Right atrium auricular region (tissue), 2 donors: ENCODE measurements around the gene SERPINF2. TPM values are rescaled to one million over a fixed set of nuclear protein-coding genes. Genes with fewer than 3 reads are reported as not detected.

Source experiments
- DNase-seq: peaks from one replicate; pipeline ENCODE4 v3.0.0-alpha.2; 2019; ENCODE audit warnings: low spot score
- H3K27ac ChIP-seq, 2 donors: fragments of 200-600 bp; sonication (generic); 1 replicate in 1 of 2; 2 replicates in 1 of 2; pipeline ENCODE4 v1.5.1; 2016 to 2019
- H3K27me3 ChIP-seq, 2 donors: fragments of 200-600 bp; sonication (generic); one replicate each; pipeline versions ENCODE4 v1.5.1 to v1.6.0; 2017 to 2019
- H3K36me3 ChIP-seq: fragments of 200-600 bp; sonication (generic); one replicate; pipeline ENCODE4 v1.5.1; 2016
- H3K4me1 ChIP-seq, 2 donors: fragments of 200-600 bp; sonication (generic); one replicate each; pipeline versions ENCODE4 v1.5.1 to v1.6.0; 2017 to 2019
- H3K4me3 ChIP-seq, 2 donors: fragments of 200-600 bp; sonication (generic); 1 replicate in 1 of 2; 2 replicates in 1 of 2; pipeline ENCODE4 v1.5.1; 2017 to 2019; ENCODE audit warnings: mild to moderate bottlenecking in 1 of 2, moderate library complexity in 1 of 2
- H3K9me3 ChIP-seq, 2 donors: fragments of 200-600 bp; sonication (generic); one replicate each; pipeline ENCODE4 v1.5.1; 2019
- CTCF ChIP-seq, 2 donors: fragments of 200-600 bp; sonication (generic); IDR thresholded peaks; one replicate each; pipeline ENCODE4 v1.5.1; 2019; ENCODE audit warnings: antibody characterized with exemption in 2 of 2
- total RNA-seq, 2 donors: library from RNA; depleted of rRNA; stranded (reverse); fragments of >200 nt; gene quantifications; one replicate each; pipeline ENCODE4 v1.1.0, GENCODE V29; 2016

Gene SERPINF2
- total RNA-seq, 2 donors from 2014 or later = 1.0 to 1.5 TPM

- H3K27ac ChIP-seq = no peak overlapping the region
- no peaks in the 10 kb centered on the region for H3K27me3 ChIP-seq
- no peaks in the 10 kb centered on the region for H3K9me3 ChIP-seq
- H3K4me1 ChIP-seq = no peaks in the 10 kb centered on the region
- H3K4me3 ChIP-seq = no peak overlapping the region
- TF ChIP-seq CTCF (IDR thresholded peaks at IDR 0.05) = no peak
- H3K36me3 ChIP-seq = no peaks in the 10 kb centered on the region
- DNase-seq = no peak
Observed at GRCh38 chr17:1753767-1754429, 11.2 kb downstream of the SERPINF2 start.

- H3K27me3 ChIP-seq = no peaks in the 10 kb centered on the region
- DNase-seq = no peak
- no peak for TF ChIP-seq CTCF (IDR thresholded peaks at IDR 0.05)
- no peaks in the 10 kb centered on the region for H3K36me3 ChIP-seq
- no peaks in the 10 kb centered on the region for H3K9me3 ChIP-seq
- no peak overlapping the region for H3K27ac ChIP-seq
- H3K4me3 ChIP-seq = no peak overlapping the region
- no peaks in the 10 kb centered on the region for H3K4me1 ChIP-seq
Observed at GRCh38 chr17:1754430-1755112, 11.9 kb downstream of the SERPINF2 start.

- no peak overlapping the region for H3K27ac ChIP-seq
- H3K9me3 ChIP-seq = no peaks in the 10 kb centered on the region
- H3K27me3 ChIP-seq = no peaks in the 10 kb centered on the region
Observed at GRCh38 chr17:1755252-1755826, 12.7 kb downstream of the SERPINF2 start.

GRCh38 chr17:1755827-1756262 is 13.2 kb downstream of the SERPINF2 start:
- Histone ChIP-seq H3K9me3 (no peaks in the 10 kb centered on the region), H3K27me3 (no peaks in the 10 kb centered on the region), H3K36me3 (no peaks in the 10 kb centered on the region), H3K4me1 (no peaks in the 10 kb centered on the region), H3K27ac (no peak overlapping the region), H3K4me3 (no peak overlapping the region)
- no peak for DNase-seq
- TF ChIP-seq CTCF (IDR thresholded peaks at IDR 0.05) = no peak

More at GRCh38 chr17:1755252-1755826, 12.7 kb downstream of the SERPINF2 start:
- TF ChIP-seq CTCF (IDR thresholded peaks at IDR 0.05) = no peak
- H3K4me3 ChIP-seq = no peak overlapping the region
- H3K36me3 ChIP-seq = no peaks in the 10 kb centered on the region
- no peaks in the 10 kb centered on the region for H3K4me1 ChIP-seq
- no peak for DNase-seq

GRCh38 chr17:1758807-1759206 is 16.1 kb downstream of the SERPINF2 start:
- Histone ChIP-seq H3K4me3 (no peak overlapping the region), H3K4me1 (peaks cover 0 to 5% of the 10 kb centered on the region in 2 donors), H3K9me3 (no peaks in the 10 kb centered on the region), H3K36me3 (no peaks in the 10 kb centered on the region), H3K27me3 (no peaks in the 10 kb centered on the region), H3K27ac (no peak overlapping the region)
- TF ChIP-seq CTCF (IDR thresholded peaks at IDR 0.05) = no peak
- no peak for DNase-seq
